IMR-90 (cell line): ENCODE measurements around the gene ONECUT1. TPM values are rescaled to one million over a fixed set of nuclear protein-coding genes. Genes with fewer than 3 reads are reported as not detected.

ENCODE experiments used
- ATAC-seq: fragments of 200-7000 bp; cut with Tn5 transposase; 2 replicates; pipeline ENCODE4 v1.9.1; 2020; ENCODE audit warnings: low read depth, mild to moderate bottlenecking, moderate library complexity
- BruUV-seq: library from RNA; stranded (reverse); fragments of 400-500 nt; replicated peaks from 2 replicates; lab custom pipeline; 2021; lab: Mats Ljungman, UMichigan
- CTCF ChIA-PET: fragments of 300-600 bp; formaldehyde crosslinking; extraction: SDS; loops from one replicate; lab custom pipeline; 2021; ENCODE audit warnings: antibody characterized with exemption; lab: Yijun Ruan, JAX
- POLR2A ChIA-PET: fragments of 300-600 bp; sonication (Branson Sonifier 250); formaldehyde crosslinking; loops from one replicate; lab custom pipeline; 2022; ENCODE audit warnings: antibody characterized with exemption; ENCODE audit not compliant: unreplicated experiment; lab: Charles Lee
- DNase-seq: peaks from one replicate; pipeline ENCODE4 v3.0.0; 2013
- H2AFZ ChIP-seq: replicated peaks from 2 replicates; pipeline ENCODE3; 2013; ENCODE audit warnings: low read length, mild to moderate bottlenecking; ENCODE audit not compliant: poor library complexity
- H2AK5ac ChIP-seq: 2 replicates; pipeline ENCODE4 v1.6.1; 2013; ENCODE audit warnings: low read depth, low read length, inconsistent platforms
- H2AK9ac ChIP-seq: replicated peaks from 2 replicates; pipeline ENCODE3; 2013; ENCODE audit warnings: mild to moderate bottlenecking, low read depth, low read length, moderate library complexity; ENCODE audit not compliant: poor library complexity
- H2BK120ac ChIP-seq: 2 replicates; pipeline ENCODE4 v1.6.1; 2013; ENCODE audit warnings: low read depth, low read length, inconsistent platforms
- H2BK15ac ChIP-seq: 3 replicates; pipeline ENCODE4 v1.6.1; 2013; ENCODE audit warnings: low read depth, low read length, inconsistent platforms
- H2BK20ac ChIP-seq: 2 replicates; pipeline ENCODE4 v1.6.1; 2013; ENCODE audit warnings: low read depth, mild to moderate bottlenecking, inconsistent platforms, low read length, moderate library complexity
- H2BK5ac ChIP-seq: 2 replicates; pipeline ENCODE4 v1.6.1; 2013; ENCODE audit warnings: mild to moderate bottlenecking, low read depth, low read length, inconsistent platforms; ENCODE audit not compliant: poor library complexity, severe bottlenecking
- H3K14ac ChIP-seq: replicated peaks from 2 replicates; pipeline ENCODE4 v1.6.1; 2013; ENCODE audit warnings: low read depth, low read length, inconsistent platforms
- H3K18ac ChIP-seq: 2 replicates; pipeline ENCODE4 v1.6.1; 2013; ENCODE audit warnings: low read depth, low read length, control low read depth
- H3K23ac ChIP-seq: 2 replicates; pipeline ENCODE4 v1.6.1; 2013; ENCODE audit warnings: low read depth, low read length, inconsistent platforms
- H3K27ac ChIP-seq: 2 replicates; pipeline ENCODE4 v1.5.1; 2013; ENCODE audit warnings: mild to moderate bottlenecking, control low read depth, low read length; ENCODE audit not compliant: insufficient read depth
- H3K27me3 ChIP-seq: 2 replicates; pipeline ENCODE4 v1.6.1; 2013; ENCODE audit warnings: low read length; ENCODE audit not compliant: control insufficient read depth, insufficient read depth
- H3K36me3 ChIP-seq: 2 replicates; pipeline ENCODE4 v1.6.1; 2013; ENCODE audit warnings: low read length, mixed read lengths; ENCODE audit not compliant: control insufficient read depth, insufficient read depth
- H3K4ac ChIP-seq: 2 replicates; pipeline ENCODE4 v1.6.1; 2013; ENCODE audit warnings: low read depth, low read length, inconsistent platforms
- H3K4me1 ChIP-seq: 2 replicates; pipeline ENCODE4 v1.6.1; 2013; ENCODE audit warnings: low read length, mixed read lengths; ENCODE audit not compliant: control insufficient read depth, insufficient read depth
- H3K4me2 ChIP-seq: 2 replicates; pipeline ENCODE4 v1.6.1; 2013; ENCODE audit warnings: low read depth, mild to moderate bottlenecking, control low read depth, low read length, moderate library complexity
- H3K4me3 ChIP-seq: 2 replicates; pipeline ENCODE4 v1.5.1; 2013; ENCODE audit warnings: low read depth, mild to moderate bottlenecking, control low read depth, low read length, moderate library complexity; ENCODE audit not compliant: insufficient read depth
- H3K56ac ChIP-seq: 2 replicates; pipeline ENCODE4 v1.6.1; 2013; ENCODE audit warnings: low read length, inconsistent platforms; ENCODE audit not compliant: insufficient read depth; ENCODE audit errors: extremely low read depth
- H3K79me1 ChIP-seq, 2 experiments: 2 replicates each; pipeline ENCODE4 v1.6.1; 2013; ENCODE audit warnings: low read length in 2 of 2, inconsistent platforms in 1 of 2, low read depth in 1 of 2
- H3K9ac ChIP-seq: 2 replicates; pipeline ENCODE4 v1.6.1; 2013; ENCODE audit warnings: low read depth, low read length, control low read depth
- H3K9me1 ChIP-seq: 2 replicates; pipeline ENCODE4 v1.6.1; 2013; ENCODE audit warnings: low read length, inconsistent platforms; ENCODE audit not compliant: insufficient read depth
- H3K9me3 ChIP-seq: 2 replicates; pipeline ENCODE4 v1.6.1; 2013; ENCODE audit warnings: low read length; ENCODE audit not compliant: control insufficient read depth, insufficient read depth
- H4K20me1 ChIP-seq: 2 replicates; pipeline ENCODE4 v1.6.1; 2013; ENCODE audit warnings: low read length, inconsistent platforms; ENCODE audit not compliant: insufficient read depth
- H4K5ac ChIP-seq: 2 replicates; pipeline ENCODE4 v1.6.1; 2013; ENCODE audit warnings: mild to moderate bottlenecking, low read depth, low read length, control low read depth
- H4K8ac ChIP-seq, 2 experiments: 2 replicates each; pipeline ENCODE4 v1.6.1; 2013; ENCODE audit warnings: low read depth in 2 of 2, low read length in 2 of 2, control low read depth in 1 of 2, inconsistent platforms in 1 of 2
- H4K91ac ChIP-seq: 2 replicates; pipeline ENCODE4 v1.6.1; 2013; ENCODE audit warnings: low read depth, low read length, inconsistent platforms; ENCODE audit not compliant: insufficient read depth
- BHLHE40 ChIP-seq: fragments of 150-350 bp; IDR thresholded peaks from 2 replicates; pipeline ENCODE4 v1.6.1; 2016; ENCODE audit warnings: mild to moderate bottlenecking, low read depth, low read length
- CEBPB ChIP-seq: IDR thresholded peaks from 2 replicates; pipeline ENCODE4 v1.6.1; 2012; ENCODE audit warnings: low read depth, low read length, improper control_type of control experiment
- ELK1 ChIP-seq: fragments of 150-350 bp; IDR thresholded peaks from 2 replicates; pipeline ENCODE4 v1.6.1; 2016; ENCODE audit warnings: low read depth, mild to moderate bottlenecking, low read length, moderate library complexity, borderline replicate concordance
- MXI1 ChIP-seq: IDR thresholded peaks from 2 replicates; pipeline ENCODE4 v1.6.1; 2012; ENCODE audit warnings: low read depth, mild to moderate bottlenecking, low read length, moderate library complexity, borderline replicate concordance
- NFE2L2 ChIP-seq: fragments of 150-350 bp; IDR thresholded peaks from 2 replicates; pipeline ENCODE4 v1.6.1; 2016; ENCODE audit warnings: low read depth, mild to moderate bottlenecking, low read length
- POLR2A ChIP-seq: IDR thresholded peaks from 2 replicates; pipeline ENCODE4 v1.6.1; 2012; ENCODE audit warnings: mild to moderate bottlenecking, low read depth, low read length
- RAD21 ChIP-seq: IDR thresholded peaks from 2 replicates; pipeline ENCODE4 v1.6.1; 2012; ENCODE audit warnings: low read length, improper control_type of control experiment
- RCOR1 ChIP-seq: IDR thresholded peaks from 2 replicates; pipeline ENCODE4 v1.6.1; 2012; ENCODE audit warnings: mild to moderate bottlenecking, low read length, improper control_type of control experiment; ENCODE audit not compliant: insufficient replicate concordance
- RFX5 ChIP-seq: IDR thresholded peaks from 2 replicates; pipeline ENCODE4 v1.8.0; 2012; ENCODE audit warnings: low read depth, mild to moderate bottlenecking, low read length, moderate library complexity
- SMC3 ChIP-seq: fragments of 150-350 bp; IDR thresholded peaks from 2 replicates; pipeline ENCODE4 v1.6.1; 2016; ENCODE audit warnings: low read depth, mild to moderate bottlenecking, antibody characterized with exemption, low read length, moderate library complexity
- WGBS, 2 experiments: methylation state at CpG; one replicate each; pipeline versions ENCODE4 v1.1.5 to v1.1.7; 2013; ENCODE audit warnings: missing lambda C conversion rate in 2 of 2; ENCODE audit not compliant: insufficient read length in 1 of 2; ENCODE audit errors: extremely low coverage in 2 of 2; 5-methylcytosine and 5-hydroxymethylcytosine counted together
- dilution Hi-C: fragments of 300-500 bp; cut with HindIII; formaldehyde crosslinking; loops from one replicate; pipeline ENCODE4 v1.14.3; 2018; ENCODE audit warnings: low sequenced_read_pairs; ENCODE audit not compliant: unreplicated experiment
- in situ Hi-C: fragments of 300-500 bp; cut with MboI; formaldehyde crosslinking; loops from 3 replicates; pipeline ENCODE4 v1.14.3; 2019; ENCODE audit warnings: low sequenced_read_pairs, inconsistent platforms, mixed read lengths
- intact Hi-C: fragments of 100-400 bp; cut with micrococcal nuclease; formaldehyde crosslinking; loops from 2 replicates; pipeline ENCODE4 v1.10.0; 2022
- polyA plus RNA-seq, 3 experiments: library from polyadenylated mRNA; depleted of rRNA; stranded (reverse); fragments of >200 nt; gene quantifications; 2 replicates each; pipeline ENCODE4 v1.2.3, GENCODE V29; 2012; ENCODE audit warnings: low replicate concordance in 1 of 3
- total RNA-seq: library from RNA; depleted of rRNA; stranded (reverse); fragments of >200 nt; gene quantifications from 2 replicates; pipeline ENCODE4 v1.2.3, GENCODE V29; 2012
- TF ChIP-seq, protein P1 (sequence below): conservative IDR thresholded peaks from 2 replicates; pipeline ENCODE4 v1.5.1; 2012; ENCODE audit warnings: mild to moderate bottlenecking, low read depth, low read length, improper control_type of control experiment

The ONECUT1 gene
- total and polyA plus RNA-seq, 2 of the 4 experiments (the other 2 are of a cell fraction), result not detected

DNA sequence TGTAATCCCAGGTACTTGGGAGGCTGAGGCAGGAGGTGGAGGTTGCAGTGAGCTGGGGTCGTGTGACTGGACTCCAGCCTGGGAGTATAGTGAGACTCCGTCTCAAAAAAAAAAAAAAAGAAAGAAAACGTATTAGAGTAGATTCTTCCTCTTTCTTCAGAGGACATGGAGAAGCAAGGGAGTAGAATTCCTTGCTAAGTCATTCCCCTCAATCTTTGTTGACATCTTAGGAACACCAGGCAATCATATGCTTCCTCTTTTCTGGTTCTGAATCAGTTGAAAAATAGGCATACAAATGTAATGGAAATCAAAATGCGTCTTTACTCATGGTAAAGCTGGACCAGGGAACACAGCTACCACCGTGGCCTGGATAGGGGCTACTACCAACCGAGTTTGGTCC lies 72.7 kb downstream of the ONECUT1 start:
- H2BK5ac ChIP-seq, result no peak overlapping the region
- H2AK5ac ChIP-seq, result no peak overlapping the region
- ChIA-PET CTCF (no interaction called here), POLR2A (no interaction called here)
- no peaks in the 10 kb centered on the region for H3K4me1 ChIP-seq
- H4K8ac ChIP-seq, result no peak overlapping the region
- no peak overlapping the region for H4K91ac ChIP-seq
- no peak overlapping the region for H4K5ac ChIP-seq
- in situ Hi-C loops (no loop called here), dilution Hi-C loops (no loop called here), intact Hi-C loops (no loop called here)
- H4K20me1 ChIP-seq, result no peaks in the 10 kb centered on the region
- no peaks in the 10 kb centered on the region for H3K79me1 ChIP-seq
- H2BK120ac ChIP-seq, result no peak overlapping the region
- no peak overlapping the region for H3K4me3 ChIP-seq
- no peaks in the 10 kb centered on the region for H3K36me3 ChIP-seq
- H3K18ac ChIP-seq, result no peak overlapping the region
- H3K9me1 ChIP-seq, result no peaks in the 10 kb centered on the region
- no peak overlapping the region for H3K14ac ChIP-seq
- no peak overlapping the region for H3K9ac ChIP-seq
- peaks cover 4% of the 10 kb centered on the region for H3K27me3 ChIP-seq
- DNase-seq, result no peak
- no peak overlapping the region for H2BK20ac ChIP-seq
- TF ChIP-seq, protein P1, sequence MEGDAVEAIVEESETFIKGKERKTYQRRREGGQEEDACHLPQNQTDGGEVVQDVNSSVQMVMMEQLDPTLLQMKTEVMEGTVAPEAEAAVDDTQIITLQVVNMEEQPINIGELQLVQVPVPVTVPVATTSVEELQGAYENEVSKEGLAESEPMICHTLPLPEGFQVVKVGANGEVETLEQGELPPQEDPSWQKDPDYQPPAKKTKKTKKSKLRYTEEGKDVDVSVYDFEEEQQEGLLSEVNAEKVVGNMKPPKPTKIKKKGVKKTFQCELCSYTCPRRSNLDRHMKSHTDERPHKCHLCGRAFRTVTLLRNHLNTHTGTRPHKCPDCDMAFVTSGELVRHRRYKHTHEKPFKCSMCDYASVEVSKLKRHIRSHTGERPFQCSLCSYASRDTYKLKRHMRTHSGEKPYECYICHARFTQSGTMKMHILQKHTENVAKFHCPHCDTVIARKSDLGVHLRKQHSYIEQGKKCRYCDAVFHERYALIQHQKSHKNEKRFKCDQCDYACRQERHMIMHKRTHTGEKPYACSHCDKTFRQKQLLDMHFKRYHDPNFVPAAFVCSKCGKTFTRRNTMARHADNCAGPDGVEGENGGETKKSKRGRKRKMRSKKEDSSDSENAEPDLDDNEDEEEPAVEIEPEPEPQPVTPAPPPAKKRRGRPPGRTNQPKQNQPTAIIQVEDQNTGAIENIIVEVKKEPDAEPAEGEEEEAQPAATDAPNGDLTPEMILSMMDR, result no peak
- TF ChIP-seq ELK1 (no peak), RAD21 (no peak), POLR2A (no peak), MXI1 (no peak), RCOR1 (no peak), RFX5 (no peak), BHLHE40 (no peak), NFE2L2 (no peak), SMC3 (no peak), CEBPB (no peak)
- no peak overlapping the region for H2AK9ac ChIP-seq
- WGBS, 2 experiments, result no CpG with 5 or more reads among the region's 6 CpGs
- BruUV-seq, result no TSS peak
- H2AFZ ChIP-seq, result no peak overlapping the region
- H3K4me2 ChIP-seq, result no peak overlapping the region
- no peaks in the 10 kb centered on the region for H3K9me3 ChIP-seq
- no peak overlapping the region for H3K27ac ChIP-seq
- ATAC-seq, result no peak
- no peak overlapping the region for H3K23ac ChIP-seq
- no peak overlapping the region for H3K56ac ChIP-seq
- no peak overlapping the region for H2BK15ac ChIP-seq
- no peak overlapping the region for H3K4ac ChIP-seq
